Measurements from ENCODE around the gene SF3A1. TPM values are rescaled to one million over a fixed set of nuclear protein-coding genes. Genes with fewer than 3 reads are reported as not detected.

SF3A1 gene
- total and polyA plus RNA-seq, 2 donors (not counting 3 experiments of a cell fraction or from before 2014, with no cell fraction given), result 60.2 to 187 TPM

DNA sequence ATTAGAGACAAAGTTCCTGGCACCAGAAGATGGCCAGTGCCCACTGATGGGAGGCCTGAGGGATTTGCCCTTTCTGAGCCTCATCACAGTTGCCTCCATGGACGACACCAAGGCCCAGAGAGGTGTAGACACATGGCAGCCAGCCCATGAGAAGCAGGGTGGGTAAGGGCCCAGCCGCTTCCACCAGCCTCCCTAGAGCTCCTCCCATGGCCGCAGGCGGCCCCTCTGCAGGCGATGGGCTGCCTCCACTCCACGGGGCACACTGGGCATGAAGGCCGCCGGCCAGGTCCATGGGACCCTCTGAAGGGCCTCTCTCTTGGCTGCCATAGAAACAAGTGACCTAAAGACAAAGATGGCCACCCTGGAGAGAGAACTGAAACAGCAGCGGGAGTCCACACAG lies 14.6 kb upstream of the SF3A1 start:
- H3K79me2 ChIP-seq (ENCODE audit: control insufficient read depth, insufficient read depth, low read length), result no peaks in the 10 kb centered on the region
- dilution Hi-C loops (cut with MboI; ENCODE audit: extremely low pct_ligation_motif_present, low sequenced_read_pairs), result no loop called here
- DNase-seq (ENCODE audit: low read depth, low spot score), result no peak
- H3K27ac ChIP-seq (ENCODE audit: insufficient read depth, low read depth, low read length), result no peak overlapping the region
- POLR2A ChIA-PET, result no interaction called here
- H3K9me1 ChIP-seq (replicated peaks; ENCODE audit: control insufficient read depth, extremely low read depth, insufficient read depth, low read length), result no peaks in the 10 kb centered on the region
- no peak overlapping the region for H3K4me2 ChIP-seq (ENCODE audit: insufficient read depth, low read length)
- no peak for FAIRE-seq
- no peak overlapping the region for H3K9ac ChIP-seq (replicated peaks; ENCODE audit: extremely low read depth, insufficient read depth, low read length)
- CTCF ChIA-PET, result interaction anchor here (0.8 kb wide), 1 partner anchor 115 kb away, joined by 3 read pairs; no protein-coding TSS in a partner anchor
- intact Hi-C loops (cut with micrococcal nuclease), result no loop called here
- no peaks in the 10 kb centered on the region for H3K36me3 ChIP-seq (ENCODE audit: control insufficient read depth in 2 of 2, extremely low read depth in 1 of 2, insufficient read depth in 2 of 2, low read length in 2 of 2)
- no peak overlapping the region for H3K4me3 ChIP-seq (replicated peaks in 1 of 3; ENCODE audit: insufficient read depth in 1 of 3, low read depth in 1 of 3, low read length in 3 of 3)
- no peaks in the 10 kb centered on the region for H3K9me3 ChIP-seq (replicated peaks; ENCODE audit: control insufficient read depth, insufficient read depth, low read length)
- H3K4me1 ChIP-seq (ENCODE audit: control insufficient read depth, extremely low read depth, insufficient read depth, low read length), result no peaks in the 10 kb centered on the region
- TF ChIP-seq MYC (IDR thresholded peaks at IDR 0.05; ENCODE audit: low read depth, low read length) (no peak), FOS (IDR thresholded peaks at IDR 0.05; ENCODE audit: borderline replicate concordance, insufficient read depth, low read length) (no peak), EZH2 (IDR thresholded peaks at IDR 0.05; ENCODE audit: borderline replicate concordance, low read depth, low read length, severe bottlenecking) (no peak), GATA2 (IDR thresholded peaks at IDR 0.05; ENCODE audit: insufficient read depth, insufficient read length, low read depth, low read length) (no peak), POLR2A (IDR thresholded peaks at IDR 0.05; ENCODE audit: low read depth, low read length) (no peak), POLR2AphosphoS5 (IDR thresholded peaks at IDR 0.05; ENCODE audit: insufficient read depth, low read depth, low read length) (no peak), JUN (IDR thresholded peaks at IDR 0.05; ENCODE audit: borderline replicate concordance, insufficient read depth, insufficient read length, low read depth) (no peak)
- TF ChIP-seq, protein P1, sequence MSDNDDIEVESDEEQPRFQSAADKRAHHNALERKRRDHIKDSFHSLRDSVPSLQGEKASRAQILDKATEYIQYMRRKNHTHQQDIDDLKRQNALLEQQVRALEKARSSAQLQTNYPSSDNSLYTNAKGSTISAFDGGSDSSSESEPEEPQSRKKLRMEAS (IDR thresholded peaks at IDR 0.05; ENCODE audit: insufficient read depth, insufficient read length), result no peak
- TF ChIP-seq, protein P2, sequence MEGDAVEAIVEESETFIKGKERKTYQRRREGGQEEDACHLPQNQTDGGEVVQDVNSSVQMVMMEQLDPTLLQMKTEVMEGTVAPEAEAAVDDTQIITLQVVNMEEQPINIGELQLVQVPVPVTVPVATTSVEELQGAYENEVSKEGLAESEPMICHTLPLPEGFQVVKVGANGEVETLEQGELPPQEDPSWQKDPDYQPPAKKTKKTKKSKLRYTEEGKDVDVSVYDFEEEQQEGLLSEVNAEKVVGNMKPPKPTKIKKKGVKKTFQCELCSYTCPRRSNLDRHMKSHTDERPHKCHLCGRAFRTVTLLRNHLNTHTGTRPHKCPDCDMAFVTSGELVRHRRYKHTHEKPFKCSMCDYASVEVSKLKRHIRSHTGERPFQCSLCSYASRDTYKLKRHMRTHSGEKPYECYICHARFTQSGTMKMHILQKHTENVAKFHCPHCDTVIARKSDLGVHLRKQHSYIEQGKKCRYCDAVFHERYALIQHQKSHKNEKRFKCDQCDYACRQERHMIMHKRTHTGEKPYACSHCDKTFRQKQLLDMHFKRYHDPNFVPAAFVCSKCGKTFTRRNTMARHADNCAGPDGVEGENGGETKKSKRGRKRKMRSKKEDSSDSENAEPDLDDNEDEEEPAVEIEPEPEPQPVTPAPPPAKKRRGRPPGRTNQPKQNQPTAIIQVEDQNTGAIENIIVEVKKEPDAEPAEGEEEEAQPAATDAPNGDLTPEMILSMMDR (IDR thresholded peaks at IDR 0.05; ENCODE audit: extremely low read depth in 1 of 2, insufficient read depth in 1 of 2, low read depth in 1 of 2, low read length in 2 of 2), result no peak
- H3K27me3 ChIP-seq (ENCODE audit: control insufficient read depth in 2 of 2, insufficient read depth in 2 of 2, low read length in 2 of 2), result no peaks in the 10 kb centered on the region
- BruUV-seq (replicated peaks), result no TSS peak
- H4K20me1 ChIP-seq (replicated peaks; ENCODE audit: control insufficient read depth, extremely low read depth, insufficient read depth, low read length), result no peaks in the 10 kb centered on the region
- no peak overlapping the region for H2AFZ ChIP-seq (ENCODE audit: low read depth, low read length)
